GM19324 (cell line): ENCODE results near the gene TRIM40.

Experiments
- ATAC-seq: cut with Tn5 transposase; IDR thresholded peaks from one replicate; pipeline ENCODE4 v1.9.1; 2021; ENCODE audit warnings: mild to moderate bottlenecking, moderate library complexity; ENCODE audit not compliant: unreplicated experiment, low FRiP score

TRIM40 gene, protein sequence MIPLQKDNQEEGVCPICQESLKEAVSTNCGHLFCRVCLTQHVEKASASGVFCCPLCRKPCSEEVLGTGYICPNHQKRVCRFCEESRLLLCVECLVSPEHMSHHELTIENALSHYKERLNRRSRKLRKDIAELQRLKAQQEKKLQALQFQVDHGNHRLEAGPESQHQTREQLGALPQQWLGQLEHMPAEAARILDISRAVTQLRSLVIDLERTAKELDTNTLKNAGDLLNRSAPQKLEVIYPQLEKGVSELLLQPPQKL

DNA sequence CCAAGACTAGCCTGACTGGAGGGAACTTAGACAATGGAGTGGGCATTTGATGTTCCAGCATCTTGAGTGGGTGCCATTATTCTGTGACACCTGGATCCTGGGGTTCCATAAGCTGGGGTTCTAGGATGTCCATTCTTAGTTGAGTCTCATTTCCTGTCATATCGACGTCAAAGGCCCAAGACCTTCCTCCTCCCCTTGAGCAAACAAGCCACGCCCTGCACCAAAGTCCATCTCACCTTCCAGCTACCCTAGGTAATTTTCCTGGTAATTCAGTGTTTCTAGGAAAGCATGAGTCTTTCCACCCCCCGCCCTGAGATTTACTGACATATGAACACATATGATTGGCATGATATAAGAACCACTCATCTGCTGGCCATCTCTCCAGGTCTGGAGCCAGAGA is at the start of gene TRIM40:
Gene TRIM40 (plus strand): TSS at position 384 of the 400 bp plus-strand sequence. CDS start 897 bp downstream, outside the sequence.
- ATAC-seq, result no peak

DNA sequence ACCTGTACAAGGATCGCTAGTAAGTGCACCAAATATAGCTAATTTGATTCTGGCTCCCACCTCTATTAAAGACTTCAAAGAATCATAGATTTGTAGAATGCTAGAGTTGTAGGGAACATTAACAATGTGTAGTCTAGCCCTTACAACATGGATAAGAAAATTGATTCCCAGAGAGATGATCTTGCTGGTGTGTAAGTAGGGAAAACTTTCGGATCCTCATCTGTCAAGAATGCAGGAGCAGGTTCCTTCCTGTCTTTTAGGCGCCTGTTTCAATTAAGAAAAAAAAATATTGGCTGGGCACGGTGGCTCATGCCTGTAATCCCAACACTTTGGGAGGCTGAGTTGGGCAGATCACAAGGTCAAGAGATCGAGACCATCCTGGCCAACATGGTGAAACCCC is 48.1 kb upstream of the TRIM40 start:
- ATAC-seq, result no peak

DNA sequence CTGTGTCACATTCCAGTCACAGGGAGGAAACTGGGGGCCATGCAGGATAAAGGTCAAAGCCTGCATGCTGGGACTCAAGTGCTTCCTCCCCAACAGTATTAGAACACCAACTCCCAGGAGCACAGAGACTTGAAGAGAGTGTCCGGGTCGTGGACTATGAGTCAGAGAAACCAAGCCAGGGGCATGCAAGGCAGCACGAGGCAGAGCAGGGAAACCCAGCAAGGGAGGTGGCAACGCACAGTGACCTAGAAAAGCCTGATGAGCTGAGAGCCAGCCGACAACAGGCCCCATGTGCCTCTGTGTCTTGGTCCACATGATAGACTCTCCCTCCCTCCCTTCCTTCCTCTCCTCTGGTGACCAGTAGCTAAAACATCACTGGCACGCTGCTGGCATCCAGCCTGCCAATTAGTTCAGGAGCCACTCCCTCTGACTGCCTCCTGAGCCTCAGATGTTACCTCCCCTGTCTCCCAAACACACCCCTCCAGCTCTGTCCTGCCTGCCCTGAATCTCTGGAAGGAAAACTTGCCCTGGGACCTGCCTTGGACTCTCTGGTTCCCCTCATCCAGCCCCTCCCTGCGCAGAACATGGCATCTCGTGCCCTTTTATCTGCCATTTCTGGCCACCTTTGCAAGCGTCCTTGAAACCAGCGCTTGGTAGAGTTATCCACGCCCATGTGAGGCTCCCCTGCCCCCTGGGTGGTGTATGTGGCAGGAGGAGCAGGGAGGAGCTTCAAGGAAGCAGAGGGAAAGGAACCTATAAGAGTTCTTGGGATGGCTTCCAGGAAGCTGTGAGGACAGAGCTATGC is 44.2 kb upstream of the TRIM40 start:
- no peak for ATAC-seq

DNA sequence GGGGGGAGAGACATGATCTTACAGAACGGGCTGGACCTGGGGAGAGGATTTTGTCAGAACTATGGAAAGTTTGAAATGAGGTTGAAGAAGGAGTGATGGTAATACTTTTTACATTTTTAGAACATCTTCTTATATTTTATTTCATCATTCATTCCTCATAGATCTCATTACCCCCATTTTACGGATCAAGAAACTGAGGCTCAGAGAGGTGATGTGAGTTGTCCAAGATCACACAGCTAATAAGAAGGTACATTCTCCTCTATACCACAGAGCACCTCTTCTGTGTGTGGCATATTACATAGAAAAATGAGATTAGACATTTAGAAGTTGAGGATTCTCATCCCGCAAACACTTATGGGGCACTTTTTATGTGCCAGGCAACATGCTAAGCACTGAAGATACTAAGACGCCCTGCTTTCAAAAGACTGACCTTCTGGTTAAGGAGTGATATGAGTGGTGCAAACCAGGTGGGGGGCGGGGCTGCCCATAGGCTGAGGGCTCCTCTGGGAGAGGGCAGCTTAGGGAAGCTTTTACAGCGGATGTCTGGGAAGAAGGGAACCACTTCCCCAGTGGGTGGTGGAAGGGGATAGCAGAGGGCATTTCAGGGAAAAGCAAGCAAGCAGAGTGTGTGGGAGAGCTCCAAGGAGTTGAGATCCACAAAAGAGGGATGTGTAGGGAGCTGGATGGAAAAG is 42.9 kb upstream of the TRIM40 start:
- no peak for ATAC-seq

DNA sequence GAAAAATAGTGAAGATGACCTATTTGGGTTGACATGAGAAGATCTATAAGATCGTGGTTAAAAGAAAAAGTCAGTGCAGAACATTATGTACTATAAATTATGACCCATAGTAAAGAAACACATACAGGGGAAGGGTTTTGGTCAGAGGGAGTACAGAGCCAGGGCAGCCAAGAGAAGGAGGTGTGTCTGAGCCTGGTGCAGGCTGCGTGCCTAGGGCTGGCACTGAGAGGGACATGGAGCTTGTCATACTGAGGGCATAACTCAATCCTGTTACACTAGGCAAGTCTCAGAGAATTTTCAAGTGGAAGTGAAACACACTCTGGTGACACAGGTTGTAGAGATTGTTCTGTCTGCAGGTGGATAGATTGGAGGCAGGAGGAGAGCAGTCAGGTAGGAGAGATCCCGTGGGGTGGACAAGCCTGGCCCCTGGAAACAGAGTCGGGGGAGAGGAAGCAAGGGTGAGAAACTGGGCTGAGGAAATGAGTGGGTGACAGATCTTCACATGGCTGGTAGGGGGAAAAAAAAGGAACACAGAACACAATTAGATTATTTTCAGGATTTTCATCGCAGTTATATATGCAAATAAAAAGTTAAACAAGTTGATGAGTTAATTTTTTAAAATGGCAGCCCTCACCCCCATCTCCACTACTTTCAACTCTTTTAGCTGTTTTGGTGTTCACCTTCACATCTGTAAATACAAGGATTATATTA is 41.8 kb upstream of the TRIM40 start:
- no peak for ATAC-seq

DNA sequence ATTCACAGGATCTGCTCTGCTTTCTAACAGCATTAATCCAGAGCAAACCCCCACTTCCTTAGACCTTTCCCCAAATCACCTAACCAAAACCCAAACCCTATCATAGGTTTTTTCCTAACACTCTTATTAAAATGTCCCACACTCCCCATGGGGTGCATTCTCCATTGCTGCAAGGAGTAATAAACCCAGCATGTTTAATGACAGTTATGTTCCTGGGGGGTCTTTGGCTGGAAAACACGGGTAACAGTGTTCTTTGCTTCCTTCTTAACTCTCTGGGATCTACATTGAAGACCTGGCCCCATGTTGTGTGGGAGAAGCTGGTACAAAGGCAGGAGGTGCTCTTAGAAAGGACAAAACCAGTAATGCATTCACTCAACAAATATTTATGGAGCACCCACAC is 39.1 kb upstream of the TRIM40 start:
- no peak for ATAC-seq

DNA sequence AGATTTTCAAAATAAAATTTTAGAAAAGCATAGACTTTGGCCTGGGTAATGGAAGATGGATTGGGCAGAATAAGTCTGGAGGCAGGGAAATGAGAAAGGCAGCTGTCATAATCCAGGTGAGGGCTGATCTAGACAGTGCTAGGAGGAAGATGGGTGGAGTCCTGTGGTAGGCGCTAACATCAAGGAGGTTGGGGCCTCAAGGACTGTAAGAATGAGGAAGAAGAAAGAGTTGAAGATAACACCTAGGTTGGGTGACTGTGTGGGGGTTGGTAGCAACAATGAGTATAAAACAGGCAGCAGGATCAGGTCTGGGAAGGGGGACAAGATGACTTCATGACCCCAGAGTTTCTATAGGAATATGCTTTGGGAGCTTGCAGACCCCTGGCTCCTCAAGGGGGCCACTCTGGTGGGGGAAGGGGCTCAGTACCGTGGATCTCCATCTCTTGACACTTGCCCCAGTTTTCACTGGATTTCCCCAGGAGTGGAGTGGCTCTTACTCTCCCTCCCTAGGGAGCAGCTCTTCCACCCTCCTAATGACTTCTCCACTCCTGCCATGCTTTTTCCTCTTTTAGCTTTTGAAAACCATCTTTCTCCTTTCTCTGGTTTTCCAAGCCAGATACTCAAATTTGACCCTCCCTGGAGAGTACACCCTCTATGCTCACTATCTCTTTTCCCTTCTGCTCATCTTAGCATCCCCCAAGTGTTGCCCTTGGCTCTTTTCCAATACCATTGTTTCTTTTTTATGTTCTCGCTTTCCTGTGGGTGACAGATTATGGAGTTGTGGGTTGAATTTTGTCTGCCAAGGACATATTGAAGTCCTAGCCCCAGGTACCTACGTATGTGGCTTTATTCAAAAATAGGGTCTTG is 37.8 kb upstream of the TRIM40 start:
- ATAC-seq, result no peak

DNA sequence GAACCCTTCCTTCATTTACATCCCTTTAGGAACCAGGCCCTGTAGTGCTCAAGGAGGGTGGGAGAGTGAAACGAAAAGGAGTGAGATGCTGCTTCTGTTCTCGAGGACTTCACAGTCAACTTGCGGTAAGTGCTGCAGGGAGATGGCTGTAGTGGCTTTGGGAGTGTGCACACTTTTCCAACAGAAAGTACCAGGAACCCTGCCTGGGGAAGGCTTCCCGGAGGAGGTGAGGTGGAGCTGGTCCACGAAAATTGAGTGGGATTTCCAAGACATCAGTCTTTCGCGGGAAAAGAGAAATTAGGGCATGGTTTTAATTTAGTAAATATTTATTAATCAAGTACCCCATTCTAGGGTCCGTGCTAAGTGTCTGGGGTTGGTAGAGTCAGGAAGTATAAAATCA is 35.8 kb upstream of the TRIM40 start:
- no peak for ATAC-seq

DNA sequence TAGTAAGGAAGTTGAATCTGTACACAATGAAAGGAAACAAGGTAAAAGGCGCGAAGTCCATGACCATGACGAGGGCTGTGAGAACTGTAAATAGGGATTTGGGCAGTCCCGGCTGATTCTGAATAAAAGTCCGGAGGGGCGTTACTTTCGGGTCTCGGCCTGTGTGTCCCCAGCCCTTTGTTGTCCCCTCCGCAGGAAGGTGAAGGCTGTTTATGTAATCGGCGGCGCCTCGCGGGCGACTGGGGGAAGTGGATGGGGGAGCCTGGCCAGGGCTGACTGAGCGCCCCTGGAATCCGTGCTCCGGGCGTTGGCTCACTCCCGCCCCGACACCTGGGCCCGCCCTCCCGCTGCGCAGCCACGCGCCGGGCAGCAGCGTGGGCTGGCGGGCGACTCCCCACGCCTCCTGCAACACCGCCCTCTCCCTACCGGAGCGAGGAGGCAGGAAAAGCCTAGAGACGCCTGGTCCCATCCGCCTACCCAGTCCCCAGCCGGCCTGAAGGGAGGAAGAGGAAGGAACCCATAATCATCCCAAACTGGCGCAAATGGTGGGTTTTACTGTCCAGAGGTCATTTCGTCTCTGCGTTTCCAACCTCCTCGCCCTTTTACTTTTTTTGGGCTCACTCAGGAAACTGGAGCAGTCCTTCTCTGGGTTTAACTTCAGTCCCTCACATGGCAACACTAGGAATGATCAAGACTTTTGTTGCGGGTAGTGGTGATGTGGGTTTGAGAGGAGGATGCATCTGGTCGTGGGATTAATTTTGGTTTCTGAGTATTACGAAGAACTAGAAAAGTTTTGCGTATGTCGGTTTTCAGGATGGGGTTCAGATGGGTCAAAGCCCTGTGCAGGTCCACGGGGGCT is 35.1 kb upstream of the TRIM40 start:
- no peak for ATAC-seq

DNA sequence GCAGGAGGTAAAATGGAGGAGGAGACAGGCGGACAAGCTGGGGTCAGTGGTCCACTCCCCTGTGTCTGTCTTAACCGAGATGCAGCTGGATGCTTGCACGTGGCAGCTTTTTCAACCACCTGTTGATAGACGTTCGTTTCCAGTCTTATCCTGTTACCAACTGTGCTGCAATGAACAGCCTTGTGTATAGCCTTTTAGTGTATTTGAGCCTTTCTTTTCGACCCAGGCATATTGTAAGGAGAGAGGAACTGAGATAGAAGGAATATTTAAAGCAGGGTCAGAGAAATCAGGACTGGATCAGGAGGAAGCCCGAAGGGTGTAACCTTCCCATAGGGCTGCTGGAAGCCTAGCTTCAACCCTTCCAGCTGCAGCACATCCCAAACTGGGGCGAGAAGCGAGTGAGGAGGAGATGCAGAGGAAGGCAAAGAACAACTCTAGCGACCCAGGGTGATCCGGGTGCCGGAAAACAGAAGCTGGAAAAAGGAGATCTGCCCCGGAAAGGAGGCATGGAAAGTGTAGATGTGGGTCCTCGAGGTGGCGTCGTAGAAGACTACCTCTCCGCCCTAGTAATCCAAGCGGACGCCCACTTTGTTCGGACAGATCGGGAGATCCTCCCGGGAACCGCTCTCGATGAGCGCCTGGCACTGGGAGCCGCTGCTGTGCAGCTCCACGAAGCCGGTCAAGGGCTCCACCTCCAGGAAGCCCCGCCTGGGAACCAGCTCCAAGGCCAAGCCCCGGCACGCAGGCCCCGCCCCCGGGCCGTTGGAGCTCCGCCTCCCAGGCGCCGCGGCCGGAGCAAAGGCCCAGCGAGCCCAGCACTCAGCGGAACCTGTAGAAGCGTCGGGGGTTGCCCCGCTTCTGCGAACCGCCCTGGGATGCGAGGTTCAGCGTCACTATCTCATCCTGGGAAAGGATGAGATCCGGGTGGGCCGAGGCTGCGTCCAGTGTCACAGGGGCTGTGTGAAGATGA is 34.2 kb upstream of the TRIM40 start:
- no peak for ATAC-seq

DNA sequence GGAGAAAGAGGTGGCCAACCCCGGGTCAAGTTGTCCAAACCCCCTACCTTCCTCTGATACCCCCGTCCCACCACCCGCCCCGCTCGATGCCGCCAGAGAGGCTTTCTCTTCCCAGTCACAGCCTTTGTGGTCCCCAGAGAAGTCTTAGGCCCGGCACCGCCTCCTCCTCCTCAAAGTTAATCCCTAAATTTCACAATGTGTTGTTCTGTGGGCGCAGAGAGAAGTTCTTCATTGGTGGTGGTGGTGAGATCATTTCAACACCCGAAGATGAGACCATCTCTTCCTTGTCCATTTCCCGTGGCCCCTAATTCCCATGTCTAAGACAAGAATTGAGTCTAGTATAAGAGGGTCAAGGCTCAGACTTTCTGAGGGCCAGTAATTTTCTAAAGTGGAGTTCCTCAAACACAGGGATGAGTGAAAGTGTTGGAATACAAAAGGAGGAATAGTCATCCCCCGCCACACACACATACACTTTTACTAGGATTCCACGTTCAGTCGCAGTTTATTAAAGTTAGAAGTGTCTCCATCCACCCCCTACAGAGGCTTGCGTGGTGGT is 33.4 kb upstream of the TRIM40 start:
- ATAC-seq, result no peak

DNA sequence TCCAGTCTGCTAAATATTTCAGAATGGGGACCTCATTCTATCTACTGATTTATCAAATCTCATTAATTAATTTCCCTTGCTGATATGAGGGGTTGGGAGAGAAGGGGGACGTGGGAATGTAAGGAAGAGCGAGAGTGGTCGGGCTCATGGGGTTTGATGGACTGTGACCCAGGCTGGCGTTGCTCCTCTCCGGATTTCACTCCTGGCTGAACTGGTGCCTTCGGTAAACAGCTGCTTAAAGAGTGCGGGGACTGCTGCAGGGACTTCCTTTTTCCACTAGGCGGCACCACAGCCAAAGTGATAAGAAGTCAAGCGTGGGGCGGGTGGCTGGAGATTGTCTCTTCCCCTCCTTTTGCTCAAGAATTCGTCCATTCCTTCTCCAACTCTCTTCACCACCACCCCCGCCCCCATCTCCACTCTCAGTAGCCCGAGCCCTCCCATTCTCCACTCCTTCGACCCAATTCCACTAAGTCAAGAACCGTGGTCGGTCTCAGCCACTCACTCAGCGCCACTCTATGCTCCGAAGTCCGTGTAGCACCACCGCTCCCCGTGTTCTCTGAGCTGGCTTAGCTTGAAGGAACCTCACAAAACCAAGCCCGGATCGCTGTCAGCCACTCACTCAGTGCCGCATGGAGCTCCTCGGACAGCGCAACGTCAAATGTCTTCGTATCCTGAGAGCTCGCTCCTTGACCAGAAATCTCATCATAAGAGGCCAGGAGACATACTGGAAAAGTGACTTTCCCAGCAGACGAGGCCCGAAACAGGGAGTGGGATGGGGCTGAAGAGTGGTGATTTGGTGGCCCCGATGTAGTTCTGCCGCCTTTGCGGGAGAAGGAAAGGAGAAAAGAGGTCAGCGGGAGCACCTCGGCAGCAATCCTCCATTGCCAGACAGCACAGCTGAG is 32.7 kb upstream of the TRIM40 start:
- ATAC-seq, result no peak

DNA sequence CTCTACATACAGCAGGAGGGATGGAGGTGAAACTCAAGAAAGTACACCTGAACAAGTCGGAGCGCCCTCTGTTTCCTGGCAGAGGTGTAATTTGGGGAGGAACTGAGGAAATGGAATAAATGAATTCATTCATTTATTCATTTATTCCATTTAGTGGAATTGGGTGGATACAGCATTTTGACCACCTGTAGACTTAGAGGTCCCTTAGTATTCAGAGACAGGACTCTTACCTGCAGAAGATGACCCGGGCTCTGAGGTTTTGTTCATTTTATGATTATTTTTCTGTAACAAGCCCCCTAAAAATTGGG is 32.1 kb upstream of the TRIM40 start:
- no peak for ATAC-seq

DNA sequence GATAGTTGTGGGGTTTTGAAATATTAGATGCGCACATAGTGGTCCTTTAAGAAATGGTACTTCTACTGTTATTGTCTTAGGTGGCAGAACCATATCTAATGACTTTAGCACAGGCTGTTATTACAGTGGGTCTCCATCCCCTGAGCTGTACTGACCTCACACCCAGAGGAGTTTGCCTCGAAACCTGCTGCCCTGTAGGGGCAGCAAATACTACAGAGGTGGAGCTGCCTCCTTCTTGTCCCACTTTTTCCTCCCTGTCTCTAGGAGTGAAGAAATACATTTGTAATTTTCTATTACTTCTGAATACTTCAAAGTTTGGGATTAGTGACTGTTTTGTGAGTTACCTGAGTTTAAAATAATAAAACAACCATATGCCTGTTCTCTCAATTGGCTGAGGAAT is 31.3 kb upstream of the TRIM40 start:
- ATAC-seq, result no peak

DNA sequence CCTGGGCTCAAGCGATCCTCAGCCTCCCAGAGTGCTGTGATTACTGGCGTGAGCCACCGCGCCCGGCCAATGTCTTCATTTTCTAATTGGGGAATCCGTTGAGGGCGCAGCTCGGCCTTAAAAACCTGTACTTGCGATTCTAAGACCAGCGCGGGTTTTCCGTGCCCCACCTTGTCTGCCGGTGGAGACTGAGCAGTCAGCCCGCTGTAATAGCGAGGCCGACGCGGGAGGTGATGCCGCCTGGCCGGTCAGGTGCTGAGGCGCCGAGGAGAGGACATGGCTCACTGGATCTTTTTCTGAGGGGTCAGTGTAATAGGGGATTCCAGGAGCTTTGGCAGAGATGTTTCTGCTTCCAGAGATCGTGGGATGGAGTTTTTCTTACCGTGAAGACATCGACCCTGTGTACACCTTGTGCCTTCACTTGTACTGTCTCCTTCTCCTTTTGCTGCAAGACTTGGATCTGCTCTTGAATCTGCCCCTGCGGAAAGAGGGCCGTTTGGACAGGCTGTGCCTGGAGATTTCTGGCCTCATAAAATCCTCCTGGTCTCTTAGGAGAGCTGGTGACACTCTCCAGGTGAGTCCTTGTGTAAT is 24.6 kb upstream of the TRIM40 start:
- ATAC-seq, result no peak

DNA sequence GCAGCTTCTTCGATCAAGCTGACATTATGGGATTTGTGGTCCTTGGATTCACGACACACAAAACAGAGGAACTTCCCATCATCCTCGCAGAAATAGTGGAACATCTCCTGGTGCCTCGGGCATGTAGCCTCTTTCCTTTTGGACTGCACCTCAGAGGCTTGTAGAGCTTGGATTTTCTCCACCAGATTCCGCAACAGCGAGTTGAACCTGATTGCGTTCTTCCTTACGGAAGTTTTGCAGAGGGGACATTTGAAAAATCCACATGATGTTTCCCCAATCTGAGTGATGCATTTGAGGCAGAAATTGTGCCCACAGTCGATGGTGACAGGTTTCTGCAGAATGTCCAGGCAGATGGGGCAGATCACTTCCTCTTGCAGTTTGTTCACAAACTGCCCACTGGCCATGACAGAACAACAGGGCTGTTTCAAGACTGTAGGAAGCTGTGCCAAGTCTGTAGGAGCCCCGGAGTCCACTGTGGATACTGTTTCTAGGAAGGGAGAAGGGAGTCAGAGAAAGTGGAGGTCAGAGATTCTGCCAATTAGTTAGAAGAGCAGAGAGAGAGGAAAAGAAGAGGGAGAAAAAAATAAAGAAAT is 23.4 kb upstream of the TRIM40 start:
- no peak for ATAC-seq
